Islet precursor cell (in vitro differentiated cells): ENCODE data around the gene CDYL2.
A peak's percentile ranks its signal among the peaks of the same experiment; 100 is the strongest.
"Not testable (repeated sequence)": the region's sequence is repeated elsewhere in the genome, so short reads cannot be mapped to it uniquely, and the experiment has no call there.

ENCODE experiments used
- DNase-seq: peaks from one replicate; pipeline ENCODE4 v3.0.0-alpha.2; 2018

CDYL2 gene, protein sequence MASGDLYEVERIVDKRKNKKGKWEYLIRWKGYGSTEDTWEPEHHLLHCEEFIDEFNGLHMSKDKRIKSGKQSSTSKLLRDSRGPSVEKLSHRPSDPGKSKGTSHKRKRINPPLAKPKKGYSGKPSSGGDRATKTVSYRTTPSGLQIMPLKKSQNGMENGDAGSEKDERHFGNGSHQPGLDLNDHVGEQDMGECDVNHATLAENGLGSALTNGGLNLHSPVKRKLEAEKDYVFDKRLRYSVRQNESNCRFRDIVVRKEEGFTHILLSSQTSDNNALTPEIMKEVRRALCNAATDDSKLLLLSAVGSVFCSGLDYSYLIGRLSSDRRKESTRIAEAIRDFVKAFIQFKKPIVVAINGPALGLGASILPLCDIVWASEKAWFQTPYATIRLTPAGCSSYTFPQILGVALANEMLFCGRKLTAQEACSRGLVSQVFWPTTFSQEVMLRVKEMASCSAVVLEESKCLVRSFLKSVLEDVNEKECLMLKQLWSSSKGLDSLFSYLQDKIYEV

GRCh38 chr16:80804526-80805383 is at the start of gene CDYL2:
Gene CDYL2, minus strand, starts transcription at chr16:80804598. Its CDS starts 425 bp downstream, at chr16:80804173.
- peak; percentile 68 for DNase-seq

DNA sequence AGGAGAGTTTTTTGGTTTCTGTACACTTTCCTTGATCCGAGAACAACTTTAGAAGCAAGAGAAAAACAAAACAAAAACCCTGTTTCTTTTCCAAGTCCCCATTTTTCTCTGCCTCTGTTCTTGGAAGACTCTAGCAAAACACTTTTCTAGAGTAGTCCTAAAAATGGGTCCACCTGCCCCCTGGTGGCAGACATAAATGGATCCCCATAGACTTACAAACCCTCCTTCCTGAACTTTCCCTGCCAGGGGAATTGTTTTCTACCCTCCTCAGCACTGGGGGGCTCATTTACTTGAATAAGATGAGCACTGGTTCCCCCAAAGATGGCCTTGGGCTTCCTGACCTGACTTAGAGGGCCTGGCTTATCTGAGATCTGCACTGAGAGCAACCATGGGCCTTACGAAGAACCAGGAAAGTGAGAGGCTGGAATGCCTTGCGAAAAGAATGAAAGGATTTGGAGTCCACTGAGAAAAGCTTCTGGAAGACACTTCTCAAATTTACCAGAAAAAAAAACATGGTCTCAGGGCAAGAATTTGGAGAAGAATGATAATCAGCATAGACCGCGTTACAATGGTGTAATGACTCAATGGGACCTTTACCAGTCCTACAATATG is 48.0 kb upstream of the CDYL2 start:
- peak; percentile 71 for DNase-seq

- DNase-seq: no peak
Measured at GRCh38 chr16:80851831-80852230, 47.4 kb upstream of the CDYL2 start.

GRCh38 chr16:80850757-80851156 is 46.4 kb upstream of the CDYL2 start:
- no peak for DNase-seq

GRCh38 chr16:80848862-80849261 is 44.5 kb upstream of the CDYL2 start:
- no peak for DNase-seq

DNA sequence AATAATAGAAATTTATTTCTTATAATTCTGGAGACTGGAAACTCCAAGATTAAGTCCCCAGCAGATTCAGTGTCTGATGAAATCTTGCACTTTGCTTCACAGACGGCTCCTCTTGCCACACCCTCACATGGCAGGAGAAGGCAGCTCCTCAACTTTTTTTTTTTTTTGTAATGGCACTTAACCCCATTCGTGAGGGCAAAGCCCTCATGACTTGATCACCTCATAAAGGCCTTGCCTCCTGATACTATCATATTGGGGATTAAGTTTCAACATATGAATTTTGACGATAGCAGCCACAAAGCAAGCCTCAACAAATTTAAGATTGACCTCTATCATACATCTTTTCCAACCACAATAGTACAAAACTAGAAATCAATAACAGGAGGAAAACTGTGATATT is 42.3 kb upstream of the CDYL2 start:
- DNase-seq: no peak

- no peak for DNase-seq
Measured at GRCh38 chr16:80846275-80846674, 41.9 kb upstream of the CDYL2 start.

GRCh38 chr16:80844395-80844794 is 40.0 kb upstream of the CDYL2 start:
- DNase-seq: no peak

DNA sequence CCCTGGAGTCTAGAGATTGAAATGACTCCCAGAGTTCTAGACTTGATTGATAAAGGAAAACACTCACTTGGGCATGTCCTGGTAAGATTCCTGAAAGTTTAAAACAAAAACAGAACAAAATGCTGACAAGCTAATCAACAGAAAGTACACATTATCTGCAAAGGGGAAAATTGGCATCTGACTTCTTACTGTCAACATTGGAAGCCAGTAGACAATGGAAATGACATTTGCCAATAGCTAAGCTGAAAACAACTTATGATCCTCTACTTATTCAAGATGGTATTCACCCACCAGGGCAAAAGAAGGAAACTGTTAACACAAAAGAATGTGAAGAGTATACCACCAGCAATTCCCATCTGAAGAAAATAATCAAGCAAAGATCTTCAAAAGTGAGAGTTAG is 36.8 kb upstream of the CDYL2 start:
- no peak for DNase-seq

GRCh38 chr16:80837533-80838147 is 33.2 kb upstream of the CDYL2 start:
- no peak for DNase-seq

DNA sequence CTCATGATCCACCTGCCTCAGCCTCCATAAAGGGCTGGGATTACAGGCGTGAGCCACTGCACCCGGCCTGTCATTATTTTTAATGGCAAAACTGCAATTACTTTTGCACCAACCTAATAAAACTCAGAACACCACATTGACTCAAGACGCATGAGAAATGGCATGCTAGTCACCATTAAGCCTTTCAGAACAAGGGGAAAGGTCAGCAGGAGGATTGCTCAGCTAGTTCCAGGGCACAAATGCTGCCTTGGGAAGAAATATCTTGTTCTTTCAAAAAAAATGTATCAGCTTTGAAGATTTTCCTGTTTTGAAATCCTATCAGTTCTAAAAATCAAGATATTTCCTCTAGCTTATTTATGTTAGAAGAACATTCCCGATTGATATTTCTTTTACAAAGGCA is 32.4 kb upstream of the CDYL2 start:
- no peak for DNase-seq

- no peak for DNase-seq
Measured at GRCh38 chr16:80836202-80836601, 31.8 kb upstream of the CDYL2 start.

GRCh38 chr16:80831039-80831438 is 26.6 kb upstream of the CDYL2 start:
- no peak for DNase-seq

DNA sequence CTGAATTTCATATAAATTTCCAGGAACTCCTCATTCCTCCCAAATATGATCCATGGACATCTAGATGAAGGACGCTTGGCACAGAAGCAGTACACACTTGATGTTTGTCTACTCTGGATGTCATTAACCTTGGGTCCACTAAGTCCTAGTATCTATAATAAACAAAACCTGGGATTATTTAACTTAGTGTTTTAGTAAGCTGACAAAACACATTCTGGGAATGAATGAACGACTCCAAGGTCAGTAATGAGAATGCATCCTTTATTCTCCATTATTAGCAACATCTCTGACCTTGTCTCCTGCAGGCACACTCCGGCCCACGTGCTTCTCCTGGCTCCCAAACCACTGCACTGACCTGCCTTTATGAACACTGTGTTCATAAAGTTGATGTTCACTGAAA is 24.1 kb upstream of the CDYL2 start:
- DNase-seq: no peak

- DNase-seq: no peak
Measured at GRCh38 chr16:80827007-80827406, 22.6 kb upstream of the CDYL2 start.

GRCh38 chr16:80825365-80825758 is 21.0 kb upstream of the CDYL2 start:
- no peak for DNase-seq

DNA sequence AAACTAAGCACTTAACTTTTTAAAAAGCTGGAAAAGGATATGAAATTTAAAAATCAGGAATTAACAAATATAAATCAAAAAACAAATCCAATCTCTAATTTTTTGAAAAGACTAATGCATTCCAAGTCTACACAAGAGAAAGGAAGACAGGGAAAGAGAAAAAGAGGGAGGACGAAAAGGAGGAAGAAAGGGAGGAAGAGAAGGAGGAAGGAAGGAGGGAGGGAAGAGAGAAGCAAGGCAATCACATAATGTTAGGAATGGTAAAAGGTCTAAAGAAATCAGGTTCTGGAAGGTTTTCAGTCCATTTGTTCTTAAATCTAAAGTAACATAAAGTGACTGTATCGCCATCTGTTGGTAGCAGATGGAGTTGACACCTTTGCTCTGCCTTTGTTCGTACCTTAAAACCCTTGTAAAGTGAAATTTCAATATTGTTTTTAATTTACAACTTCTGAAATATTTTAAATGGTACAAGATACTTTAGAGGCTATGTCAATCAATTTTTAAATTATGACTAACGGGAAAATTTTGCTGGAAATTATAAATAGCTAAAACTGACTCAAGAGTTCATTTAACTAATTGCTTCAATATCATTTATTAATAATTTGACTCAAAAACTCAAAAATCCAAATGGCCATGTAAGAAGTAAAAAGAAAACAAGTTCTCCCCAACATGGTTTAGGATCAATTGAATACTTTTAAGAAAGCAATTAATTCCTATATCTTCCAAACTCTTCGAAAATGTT is 20.4 kb upstream of the CDYL2 start:
- DNase-seq: no peak

- no peak for DNase-seq
Measured at GRCh38 chr16:80819988-80820387, 15.6 kb upstream of the CDYL2 start.

GRCh38 chr16:80816356-80816755 is 12.0 kb upstream of the CDYL2 start:
- DNase-seq: no peak

DNA sequence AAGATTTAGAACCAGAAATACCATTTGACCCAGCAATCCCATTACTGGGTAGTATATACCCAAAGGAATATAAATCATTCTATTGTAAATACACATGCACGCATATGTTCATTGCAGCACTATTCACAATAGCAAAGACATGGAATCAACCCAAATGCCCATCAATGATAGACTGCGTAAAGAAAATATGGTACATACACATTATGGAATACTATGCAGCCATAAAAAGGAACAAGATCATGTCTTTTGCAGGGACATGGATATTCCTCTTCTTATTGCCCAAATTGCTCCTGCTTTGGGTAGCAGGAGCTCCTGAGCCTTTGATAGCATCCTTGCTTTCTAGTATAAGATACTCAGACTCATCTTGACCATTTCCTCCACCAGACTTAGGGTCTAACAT is 10.9 kb upstream of the CDYL2 start:
- DNase-seq: not testable (repeated sequence)

- DNase-seq: no peak
Measured at GRCh38 chr16:80812593-80812992, 8.2 kb upstream of the CDYL2 start.

DNA sequence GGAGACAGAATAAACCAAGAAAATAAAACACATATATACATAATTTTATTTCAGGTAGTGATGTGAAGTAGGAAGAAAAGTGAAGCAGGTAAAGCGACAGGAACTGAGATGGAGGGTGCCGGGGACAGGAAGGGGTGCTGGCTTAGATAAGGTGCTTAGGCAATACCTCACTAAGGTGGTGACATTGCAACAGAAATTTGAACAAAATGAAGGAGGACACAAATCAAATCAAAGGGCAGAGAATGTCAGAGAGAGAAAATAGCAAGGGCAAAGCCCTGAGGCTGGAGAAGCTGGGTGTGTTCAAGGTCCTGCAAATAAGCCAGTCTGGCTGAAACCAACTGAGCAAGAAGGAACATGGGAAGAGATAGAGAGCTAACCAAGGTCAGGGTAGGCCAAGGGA is 5.0 kb upstream of the CDYL2 start:
- DNase-seq: no peak
